Middle frontal gyrus (tissue), 1 donor: ENCODE results near the gene TPRG1L.

Experiments
- DNase-seq: peaks from one replicate; pipeline ENCODE4 v3.0.0-alpha.2; 2015; ENCODE audit warnings: low spot score; ENCODE audit errors: extremely low spot score

TPRG1L gene

GRCh38 chr1:3663999-3664699 is 39.3 kb downstream of the TPRG1L start:
- DNase-seq, result no peak

GRCh38 chr1:3664700-3665375 is 40.0 kb downstream of the TPRG1L start:
- no peak for DNase-seq

- no peak for DNase-seq
Measured at GRCh38 chr1:3668148-3668547, 43.3 kb downstream of the TPRG1L start.

GRCh38 chr1:3668585-3669300 is 43.9 kb downstream of the TPRG1L start:
- no peak for DNase-seq

DNA sequence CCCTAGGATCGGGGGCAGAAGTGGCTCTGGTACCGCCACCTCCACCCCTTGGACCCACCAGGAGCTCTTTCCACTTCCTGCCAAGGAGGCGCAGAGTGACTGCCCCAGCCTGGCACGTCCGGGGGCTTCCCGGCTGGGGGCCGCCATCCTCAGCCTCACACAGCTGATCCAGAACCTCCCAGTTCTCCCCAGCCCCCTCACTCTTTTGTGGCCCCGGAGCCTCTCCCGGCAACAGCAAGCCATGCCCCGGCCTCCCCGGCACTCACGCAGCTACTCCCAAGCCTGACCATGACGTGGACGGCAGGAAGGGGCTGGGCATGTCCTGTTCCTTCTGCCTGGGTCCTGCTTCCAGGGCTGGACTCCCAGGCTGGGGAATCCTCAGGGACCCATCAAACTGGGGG is 44.6 kb downstream of the TPRG1L start:
- no peak for DNase-seq

DNA sequence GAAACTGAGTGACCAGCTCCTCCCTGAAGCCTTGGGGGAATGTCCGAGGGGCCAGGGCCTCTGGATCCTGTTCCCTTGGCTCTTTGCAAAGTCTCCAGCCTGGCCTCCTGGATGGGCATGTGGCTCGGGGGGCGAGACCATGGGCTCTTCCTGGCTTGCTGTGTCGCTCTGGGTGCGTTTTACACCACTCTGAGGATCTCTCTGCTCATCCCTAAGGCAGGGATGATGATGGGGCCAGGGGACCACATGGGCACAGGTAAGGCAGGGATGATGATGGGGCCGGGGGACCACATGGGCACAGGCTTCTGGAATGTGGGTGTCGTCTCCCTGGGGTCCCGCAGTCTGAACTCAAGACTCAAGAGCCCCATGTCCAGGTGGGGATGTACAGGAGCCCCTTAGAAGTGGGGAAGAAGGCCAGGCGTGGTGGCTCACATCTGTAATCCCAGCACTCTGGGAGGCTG is 45.2 kb downstream of the TPRG1L start:
- DNase-seq, result no peak

GRCh38 chr1:3670823-3671265 is 46.0 kb downstream of the TPRG1L start:
- no peak for DNase-seq

DNA sequence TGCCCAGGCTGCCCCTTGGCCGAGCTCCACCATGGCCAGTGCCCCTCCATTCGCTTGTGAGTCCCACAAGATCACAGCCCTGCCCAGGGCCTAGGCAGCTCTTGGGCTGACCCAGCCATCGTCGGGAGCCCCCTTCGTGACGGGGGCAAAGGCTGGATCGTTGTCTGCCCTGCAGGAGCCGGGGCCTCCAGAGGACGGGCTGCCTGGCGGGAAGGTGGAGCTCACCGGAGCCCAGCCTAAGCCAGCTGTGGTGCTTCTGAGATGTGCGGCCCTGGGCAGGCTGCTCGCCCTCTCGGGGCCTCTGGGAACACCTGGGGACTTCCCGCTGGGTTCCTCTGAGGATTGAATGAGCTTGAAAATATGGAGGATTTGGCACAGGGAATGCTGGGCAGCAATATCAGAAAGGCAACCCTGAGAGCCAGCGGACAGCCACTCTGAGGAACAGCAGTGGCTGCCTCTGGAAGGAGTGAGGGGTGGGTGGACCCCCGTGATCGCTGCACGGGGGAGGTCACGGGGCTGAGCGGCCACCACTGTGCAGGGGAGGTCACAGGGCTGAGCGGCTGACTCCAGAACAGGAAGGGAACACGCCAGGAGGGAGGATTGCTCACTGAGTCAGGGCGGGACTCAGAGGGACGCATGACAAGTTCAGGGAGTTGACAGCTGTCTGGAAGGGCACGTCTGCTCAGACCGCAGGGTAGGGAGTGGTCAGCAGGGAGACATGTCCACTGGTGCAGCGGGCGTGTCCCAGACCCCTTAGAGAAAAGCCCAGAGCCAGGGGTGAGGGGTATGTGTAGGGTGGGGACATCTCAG is 46.8 kb downstream of the TPRG1L start:
- no peak for DNase-seq

DNA sequence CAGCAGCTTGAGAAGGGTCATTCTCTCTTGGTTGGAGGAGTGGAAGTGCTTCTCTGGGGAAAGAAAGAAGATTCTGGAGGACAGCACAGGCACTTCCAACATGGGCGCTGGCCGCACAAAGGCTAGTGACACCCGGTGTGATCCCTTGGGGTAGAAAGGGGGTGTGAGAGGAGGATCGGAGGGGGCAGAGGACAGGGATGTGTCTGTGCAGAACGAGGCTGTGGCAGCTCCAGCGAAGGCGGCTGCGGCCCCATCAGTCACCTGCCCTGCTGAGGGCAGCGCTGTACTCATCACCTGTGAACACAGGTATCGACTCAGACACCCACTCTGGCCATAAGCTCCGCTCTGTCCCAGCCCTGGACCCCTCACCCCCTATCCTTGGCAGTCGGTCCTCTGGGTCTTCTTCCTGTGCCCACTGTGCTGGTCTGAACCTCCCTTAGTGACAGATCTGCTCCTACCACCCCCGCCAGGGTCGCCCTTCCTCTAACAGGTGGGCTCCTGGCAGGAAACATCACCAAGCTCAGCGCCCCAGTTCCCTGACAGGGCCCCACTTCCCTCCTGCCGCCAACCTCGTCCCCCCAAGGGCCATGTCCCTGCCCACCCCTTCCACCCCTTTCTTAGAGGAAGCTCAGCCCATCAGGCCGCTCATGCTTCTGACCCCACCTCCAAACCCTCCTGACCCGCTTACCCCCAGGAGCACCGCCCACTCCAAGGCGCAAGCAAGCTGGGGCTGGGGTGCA is 47.6 kb downstream of the TPRG1L start:
- no peak for DNase-seq

DNA sequence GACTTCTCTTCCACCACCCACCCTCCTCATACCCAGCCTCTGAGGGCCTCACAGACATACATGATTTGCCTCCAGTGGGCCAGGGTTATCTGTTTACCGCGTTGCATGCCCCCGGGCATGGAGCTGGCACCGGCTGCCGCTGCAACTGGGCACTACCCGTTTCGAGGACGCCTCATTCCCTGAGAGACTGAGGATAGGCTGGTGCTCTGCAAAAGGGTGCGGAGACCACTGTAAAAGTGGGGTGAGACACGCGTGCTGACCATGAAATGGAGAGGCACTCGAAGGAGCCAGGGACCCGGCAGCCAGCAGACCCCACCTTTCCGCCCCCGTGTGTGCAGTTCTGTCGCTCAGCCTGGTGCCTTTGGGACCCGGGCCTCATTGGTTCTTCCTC is 48.2 kb downstream of the TPRG1L start:
- no peak for DNase-seq

DNA sequence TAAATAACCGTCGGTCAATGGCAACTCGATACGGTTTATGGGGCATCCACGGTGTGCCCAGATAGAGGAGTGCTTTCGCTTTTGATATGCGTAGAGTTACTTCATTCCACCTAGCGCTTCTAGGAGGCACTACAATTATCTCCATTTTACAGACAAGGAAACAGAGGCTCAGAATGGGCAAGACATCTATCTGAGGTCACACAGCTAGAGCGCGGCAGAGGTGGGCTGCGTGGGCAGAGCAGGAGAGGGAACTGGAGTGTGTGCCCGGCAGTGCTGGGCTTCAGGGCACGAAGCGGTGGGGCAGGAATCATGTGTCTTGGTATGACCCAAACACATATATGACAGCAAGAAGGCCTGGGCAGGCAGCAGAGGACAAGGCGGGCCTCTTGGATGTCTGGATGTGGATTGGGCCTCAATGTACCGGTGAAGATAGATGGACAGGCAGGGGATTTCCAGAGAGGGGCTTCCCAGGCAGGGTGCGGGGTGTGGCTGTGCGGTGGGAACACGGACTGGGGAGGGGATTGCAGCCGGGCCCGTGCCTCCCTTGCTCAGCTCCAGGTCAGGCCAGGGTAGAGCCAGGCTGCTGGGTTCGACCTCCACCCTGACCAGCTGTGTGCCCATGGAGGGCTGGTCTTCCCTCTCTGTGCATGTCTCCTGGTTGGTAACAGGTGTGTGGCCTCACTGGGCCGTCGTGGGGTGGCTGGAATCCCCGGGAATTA is 48.7 kb downstream of the TPRG1L start:
- DNase-seq, result no peak

DNA sequence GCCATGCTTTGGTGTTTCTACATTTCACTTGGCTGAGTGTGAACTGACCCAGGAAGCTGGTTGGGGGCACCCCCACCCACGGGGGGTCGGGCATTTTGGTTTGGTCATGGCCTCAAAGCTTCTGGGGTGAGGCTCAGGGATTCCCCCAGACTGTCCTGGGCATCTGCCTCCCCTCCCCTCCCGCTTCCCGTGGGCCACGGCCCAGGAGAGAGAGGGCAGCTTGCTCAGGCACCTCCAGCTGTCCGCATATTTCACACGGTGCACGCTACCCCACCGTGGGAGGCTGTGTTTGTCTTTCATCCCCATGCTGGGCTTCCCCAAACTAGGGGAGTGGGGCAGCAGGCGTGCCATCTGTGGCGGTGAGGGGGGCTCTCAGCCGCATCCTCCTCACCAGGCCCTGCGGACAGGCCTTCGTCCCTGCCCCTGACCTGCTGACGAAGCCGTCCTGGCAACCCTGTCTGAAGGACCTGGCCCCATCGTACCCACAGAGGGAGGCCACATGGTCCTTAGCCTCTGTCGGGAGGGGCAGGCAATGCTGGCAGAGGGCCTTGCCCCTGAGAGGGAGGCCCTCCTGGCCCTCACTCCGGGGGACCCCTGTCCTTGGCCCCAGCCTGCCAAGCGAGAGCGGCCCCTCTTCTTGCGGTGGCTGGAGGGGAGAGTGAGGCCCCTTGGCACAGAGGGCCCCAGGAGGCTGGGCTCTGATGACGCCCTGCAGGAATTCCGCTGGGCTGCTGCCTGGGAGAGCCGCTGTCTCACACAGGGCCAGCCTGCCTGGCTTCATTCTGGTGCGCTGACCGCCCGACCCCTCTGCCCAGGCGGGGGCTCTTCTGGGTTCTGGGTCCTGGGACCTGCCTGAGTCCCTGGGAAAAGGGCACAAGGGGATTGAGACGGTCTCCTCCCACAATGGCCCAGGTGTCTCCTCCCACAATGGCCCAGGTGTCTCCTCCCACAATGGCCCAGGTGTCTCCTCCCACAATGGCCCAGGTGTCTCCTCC is 49.6 kb downstream of the TPRG1L start:
- no peak for DNase-seq

GRCh38 chr1:3675436-3675835 is 50.6 kb downstream of the TPRG1L start:
- DNase-seq, result no peak

GRCh38 chr1:3676581-3677470 is 52.0 kb downstream of the TPRG1L start:
- DNase-seq, result no peak

DNA sequence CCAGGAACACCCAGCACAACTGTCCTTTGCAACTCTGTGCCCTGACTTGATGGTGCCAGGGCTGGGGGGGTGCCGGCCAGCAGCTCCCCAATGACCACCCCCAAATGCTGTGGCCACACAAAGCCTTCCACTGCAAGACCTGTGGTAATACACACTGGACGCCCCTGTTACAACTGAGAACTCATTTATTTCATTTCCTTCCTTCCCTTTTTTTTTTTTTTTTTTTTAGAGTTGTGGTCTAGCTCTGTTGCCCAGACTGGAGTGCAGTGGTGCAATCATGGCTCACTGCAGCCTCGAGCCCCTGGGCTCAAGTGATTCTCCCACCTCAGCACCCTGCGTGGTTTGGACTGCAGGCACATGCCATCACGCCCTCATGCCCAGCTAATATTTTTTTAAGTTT is 52.7 kb downstream of the TPRG1L start:
- no peak for DNase-seq

DNA sequence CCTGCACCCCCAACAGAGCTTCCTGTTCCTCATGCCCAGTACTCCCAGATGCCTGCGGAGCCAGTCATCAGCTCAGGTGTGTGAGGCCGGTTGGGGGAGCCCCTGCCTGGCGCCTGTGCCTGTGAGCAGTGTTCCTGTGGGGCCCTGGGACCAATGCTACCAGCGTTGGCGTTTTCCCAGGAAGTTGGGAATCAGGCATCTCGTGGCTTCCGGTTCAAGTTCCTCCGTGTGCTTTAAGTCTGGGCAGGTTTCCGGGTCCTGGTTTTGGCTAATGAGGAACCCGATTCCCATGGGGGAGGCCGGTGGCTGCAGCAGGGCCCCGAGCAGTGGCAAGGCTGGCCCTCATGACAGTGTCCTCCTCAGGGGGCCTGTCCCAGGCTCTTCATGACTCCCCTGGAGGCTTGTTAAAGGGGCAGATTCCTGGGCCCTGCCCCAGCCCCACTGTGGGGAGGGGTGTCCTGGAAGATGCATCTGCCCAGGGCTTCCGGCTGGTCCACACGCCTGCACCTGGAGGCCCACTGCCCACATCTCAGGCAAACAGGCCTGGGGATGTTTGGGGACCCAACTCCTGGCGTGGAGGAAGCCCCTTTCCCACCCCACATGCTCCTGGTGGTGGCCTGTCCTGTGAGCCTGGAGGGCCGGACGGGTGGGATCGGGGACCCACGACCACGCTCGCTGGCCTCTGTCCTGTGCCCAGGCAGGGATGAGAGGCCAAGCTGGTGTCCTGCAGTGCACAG is 53.7 kb downstream of the TPRG1L start:
- no peak for DNase-seq

DNA sequence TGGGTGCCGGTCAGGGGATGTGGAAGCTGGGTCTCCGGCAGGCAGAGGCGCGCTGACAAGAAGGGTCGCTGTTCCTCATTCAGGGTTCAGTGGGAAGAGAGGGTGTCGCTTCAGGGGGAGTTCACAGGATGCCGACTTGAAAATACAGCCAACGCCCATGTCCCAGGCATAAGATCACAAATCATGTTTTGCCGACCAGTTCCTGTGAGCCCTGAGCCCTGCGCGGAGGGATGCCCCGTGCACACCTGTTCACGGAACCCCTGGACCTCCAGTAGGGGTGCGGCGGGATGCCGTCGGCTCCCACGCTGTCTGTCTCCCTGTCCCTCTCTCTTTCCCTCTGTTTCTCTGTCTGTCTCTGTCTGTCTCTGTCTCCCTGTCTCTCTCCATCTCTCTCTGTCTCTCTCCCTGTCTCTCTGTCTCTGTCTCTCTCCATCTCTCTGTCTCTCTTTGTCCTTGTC is 54.3 kb downstream of the TPRG1L start:
- no peak for DNase-seq
